Measurements from ENCODE around the gene SLC46A1.

GRCh38 chr17:28427371-28427770 lies 21.4 kb upstream of the SLC46A1 start:
- TF ChIP-seq CTCF (conservative IDR thresholded peaks at IDR 0.05; ENCODE audit: low read length) (no peak), EZH2phosphoT487 (IDR thresholded peaks at IDR 0.05; ENCODE audit: borderline replicate concordance, low read depth, low read length) (no peak)
